GM23338 (cell line): ENCODE data around the gene ADGRF1. TPM values are rescaled to one million over a fixed set of nuclear protein-coding genes. Genes with fewer than 3 reads are reported as not detected.
A peak's percentile ranks its signal among the peaks of the same experiment; 100 is the strongest.

Experiments used
- ATAC-seq: fragments of 200-7000 bp; cut with Tn5 transposase; 3 replicates; pipeline ENCODE4 v1.9.1; 2020
- DNase-seq: peaks from one replicate; pipeline ENCODE4 v3.0.0-alpha.2; 2015; ENCODE audit warnings: low spot score
- H2AFZ ChIP-seq: fragments of 200-600 bp; sonication (generic); 2 replicates; pipeline ENCODE4 v1.8.0; 2016; ENCODE audit warnings: antibody characterized with exemption, mild to moderate bottlenecking, moderate library complexity
- H3F3A ChIP-seq: fragments of 200-600 bp; sonication (generic); replicated peaks from 2 replicates; pipeline ENCODE4 v1.8.0; 2017; ENCODE audit warnings: antibody characterized with exemption, mixed run types, low read depth
- H3K27ac ChIP-seq: fragments of 200-600 bp; sonication (generic); 2 replicates; pipeline ENCODE4 v1.6.1; 2016; ENCODE audit warnings: low read depth
- H3K27me3 ChIP-seq: fragments of 200-600 bp; sonication (generic); 2 replicates; pipeline ENCODE4 v1.8.0; 2016; ENCODE audit warnings: mild to moderate bottlenecking, mixed run types, moderate library complexity; ENCODE audit not compliant: insufficient read depth
- H3K36me3 ChIP-seq: fragments of 200-600 bp; sonication (generic); 2 replicates; pipeline ENCODE4 v1.8.0; 2016; ENCODE audit warnings: mild to moderate bottlenecking; ENCODE audit not compliant: insufficient read depth
- H3K4me1 ChIP-seq: fragments of 200-600 bp; sonication (generic); 2 replicates; pipeline ENCODE4 v1.8.0; 2016; ENCODE audit warnings: mild to moderate bottlenecking, moderate library complexity; ENCODE audit not compliant: insufficient read depth
- H3K4me2 ChIP-seq: fragments of 200-600 bp; sonication (generic); 2 replicates; pipeline ENCODE4 v1.7.1; 2017; ENCODE audit warnings: mixed run types
- H3K4me3 ChIP-seq: fragments of 200-600 bp; sonication (generic); 2 replicates; pipeline ENCODE4 v1.6.1; 2016; ENCODE audit warnings: mixed run types
- H3K79me2 ChIP-seq: fragments of 200-600 bp; sonication (generic); replicated peaks from 2 replicates; pipeline ENCODE4 v1.8.0; 2017; ENCODE audit warnings: mild to moderate bottlenecking; ENCODE audit not compliant: insufficient read depth
- H3K9me2 ChIP-seq: fragments of 200-600 bp; sonication (generic); 2 replicates; pipeline ENCODE4 v1.8.0; 2017; ENCODE audit not compliant: insufficient read depth
- H4K20me1 ChIP-seq: fragments of 200-600 bp; sonication (generic); replicated peaks from 2 replicates; pipeline ENCODE4 v1.8.0; 2017; ENCODE audit warnings: mild to moderate bottlenecking; ENCODE audit not compliant: insufficient read depth
- H3K27ac Mint-ChIP-seq: 2 replicates; pipeline ENCODE4 v1.8.0; 2020; ENCODE audit warnings: inconsistent platforms, mild to moderate bottlenecking, moderate library complexity, mixed read lengths
- H3K27me3 Mint-ChIP-seq: 3 replicates; pipeline ENCODE4 v1.8.0; 2022; ENCODE audit warnings: low read depth, mild to moderate bottlenecking, moderate library complexity, mixed read lengths, inconsistent platforms; ENCODE audit not compliant: insufficient read depth, poor library complexity
- H3K36me3 Mint-ChIP-seq: 3 replicates; pipeline ENCODE4 v1.8.0; 2021; ENCODE audit warnings: low read depth, mild to moderate bottlenecking, inconsistent platforms, moderate library complexity, mixed read lengths
- H3K4me1 Mint-ChIP-seq: 3 replicates; pipeline ENCODE4 v1.8.0; 2020; ENCODE audit warnings: mild to moderate bottlenecking, inconsistent platforms, mixed read lengths
- H3K4me3 Mint-ChIP-seq: 3 replicates; pipeline ENCODE4 v1.8.0; 2021; ENCODE audit warnings: moderate library complexity, mild to moderate bottlenecking, inconsistent platforms, mixed read lengths
- H3K9me3 Mint-ChIP-seq: 3 replicates; pipeline ENCODE4 v1.8.0; 2020; ENCODE audit warnings: moderate library complexity, mild to moderate bottlenecking, inconsistent platforms, mixed read lengths
- CREB1 ChIP-seq: fragments of 250-450 bp; sonication (Bioruptor Pico); IDR thresholded peaks from 2 replicates; pipeline ENCODE4 v1.5.0; 2020; ENCODE audit warnings: low read depth, mild to moderate bottlenecking, moderate library complexity
- CTCF ChIP-seq, 2 experiments: fragments of 200-600 bp in 1 of 2; sonication (generic) in 1 of 2; conservative IDR thresholded peaks; 2 replicates each; pipeline versions ENCODE4 v1.5.1 to v1.6.1; 2016 to 2017; ENCODE audit warnings: antibody characterized with exemption in 2 of 2, low read depth in 2 of 2, mild to moderate bottlenecking in 2 of 2, moderate library complexity in 1 of 2
- EZH2 ChIP-seq: fragments of 200-600 bp; sonication (generic); IDR thresholded peaks from one replicate; pipeline ENCODE4 v1.8.0; 2017; ENCODE audit warnings: antibody characterized with exemption, mild to moderate bottlenecking, low read depth; ENCODE audit not compliant: unreplicated experiment
- JUNB ChIP-seq: IDR thresholded peaks from one replicate; pipeline ENCODE4 v1.6.1; 2016; ENCODE audit warnings: antibody characterized with exemption; ENCODE audit not compliant: unreplicated experiment
- NANOG ChIP-seq: IDR thresholded peaks from 2 replicates; pipeline ENCODE4 v1.6.1; 2016; ENCODE audit warnings: antibody characterized with exemption, borderline replicate concordance
- STAT1 ChIP-seq: IDR thresholded peaks from one replicate; pipeline ENCODE4 v1.6.1; 2016; ENCODE audit warnings: antibody characterized with exemption; ENCODE audit not compliant: unreplicated experiment
- ZNF114 ChIP-seq: fragments of 250-450 bp; sonication (Bioruptor Pico); IDR thresholded peaks from 2 replicates; pipeline ENCODE4 v1.5.0; 2020; ENCODE audit warnings: mild to moderate bottlenecking, moderate library complexity
- ZNF462 ChIP-seq: fragments of 250-450 bp; sonication (Bioruptor Pico); IDR thresholded peaks from 2 replicates; pipeline ENCODE4 v1.5.0; 2020; ENCODE audit warnings: mild to moderate bottlenecking, moderate library complexity
- polyA plus RNA-seq: library from polyadenylated mRNA; unstranded; fragments of >200 nt; fragmentation: Nextera tagmentation; extraction: Ambion mirVana; gene quantifications from 2 replicates; pipeline ENCODE4 v1.2.1, GENCODE V29; 2016
- total RNA-seq: library from RNA; depleted of rRNA; stranded (reverse); fragments of >200 nt; shearing (Covaris generic); gene quantifications from 2 replicates; pipeline ENCODE4 v1.2.3, GENCODE V29; 2014

The ADGRF1 gene
- total and polyA plus RNA-seq, 2 experiments from 2014 or later = not detected

GRCh38 chr6:47064274-47064673 is 22.1 kb upstream of the ADGRF1 start:
- no peak for ATAC-seq

GRCh38 chr6:47062346-47062745 is 20.2 kb upstream of the ADGRF1 start:
- no peaks in the 10 kb centered on the region for H3F3A ChIP-seq
- Mint-ChIP-seq H3K9me3 (peaks cover 8% of the 10 kb centered on the region; the same call in 2 of the 3 replicates), H3K27ac (no peak overlapping the region), H3K27me3 (peaks cover 3% of the 10 kb centered on the region), H3K4me1 (no peaks in the 10 kb centered on the region; the same call in 2 of the 3 replicates), H3K36me3 (no peaks in the 10 kb centered on the region), H3K4me3 (no peak overlapping the region)
- H3K9me2 ChIP-seq = 0 out of 2 replicates have a peak, but pooled peaks cover 3% of the 10 kb centered on the region
- no peaks in the 10 kb centered on the region for H3K27me3 ChIP-seq
- no peak overlapping the region for H3K4me2 ChIP-seq
- H3K27ac ChIP-seq = no peak overlapping the region
- H4K20me1 ChIP-seq = no peaks in the 10 kb centered on the region
- no peaks in the 10 kb centered on the region for H3K36me3 ChIP-seq
- ATAC-seq = no peak
- no peak for DNase-seq
- no peaks in the 10 kb centered on the region for H3K4me1 ChIP-seq
- no peak overlapping the region for H3K4me3 ChIP-seq
- H3K79me2 ChIP-seq = no peaks in the 10 kb centered on the region
- no peak overlapping the region for H2AFZ ChIP-seq
- no peak for TF ChIP-seq JUNB
- TF ChIP-seq ZNF114 (CRISPR knock-in tag) = no peak
- TF ChIP-seq CREB1 (CRISPR knock-in tag) = no peak
- TF ChIP-seq STAT1 = no peak
- TF ChIP-seq NANOG = no peak
- TF ChIP-seq CTCF (conservative IDR thresholded peaks at IDR 0.05; ENCODE audit: low read depth in 2 of 2) = no peak
- no peak for TF ChIP-seq ZNF462
- TF ChIP-seq EZH2 = no peak

More at GRCh38 chr6:47064274-47064673, 22.1 kb upstream of the ADGRF1 start:
- H3K4me2 ChIP-seq = no peak overlapping the region
- no peaks in the 10 kb centered on the region for H3K36me3 ChIP-seq
- Mint-ChIP-seq H3K27ac (no peak overlapping the region), H3K36me3 (no peaks in the 10 kb centered on the region), H3K4me1 (no peaks in the 10 kb centered on the region; the same call in 2 of the 3 replicates), H3K9me3 (peaks cover 8% of the 10 kb centered on the region; the same call in 2 of the 3 replicates), H3K4me3 (no peak overlapping the region), H3K27me3 (peaks cover 1% of the 10 kb centered on the region)
- 0 out of 2 replicates have a peak, but pooled peaks cover 3% of the 10 kb centered on the region for H3K9me2 ChIP-seq
- no peaks in the 10 kb centered on the region for H3K4me1 ChIP-seq
- TF ChIP-seq CTCF (conservative IDR thresholded peaks at IDR 0.05; ENCODE audit: low read depth in 2 of 2) = no peak
- TF ChIP-seq ZNF114 (CRISPR knock-in tag) = no peak
- DNase-seq = no peak
- H4K20me1 ChIP-seq = no peaks in the 10 kb centered on the region
- H3K4me3 ChIP-seq = no peak overlapping the region
- H2AFZ ChIP-seq = peak overlapping the region; percentile 8; the same call in 1 of the 2 replicates
- no peaks in the 10 kb centered on the region for H3K27me3 ChIP-seq
- H3K27ac ChIP-seq = no peak overlapping the region
- no peaks in the 10 kb centered on the region for H3F3A ChIP-seq
- no peaks in the 10 kb centered on the region for H3K79me2 ChIP-seq
